HG02852 (cell line): ENCODE results near the gene ACKR4.
"Not testable (repeated sequence)": the region's sequence is repeated elsewhere in the genome, so short reads cannot be mapped to it uniquely, and the experiment has no call there.

Experiments used
- ATAC-seq: cut with Tn5 transposase; IDR thresholded peaks from one replicate; pipeline ENCODE4 v1.9.1; 2021; ENCODE audit warnings: mild to moderate bottlenecking, moderate library complexity; ENCODE audit not compliant: unreplicated experiment

ACKR4 gene

DNA sequence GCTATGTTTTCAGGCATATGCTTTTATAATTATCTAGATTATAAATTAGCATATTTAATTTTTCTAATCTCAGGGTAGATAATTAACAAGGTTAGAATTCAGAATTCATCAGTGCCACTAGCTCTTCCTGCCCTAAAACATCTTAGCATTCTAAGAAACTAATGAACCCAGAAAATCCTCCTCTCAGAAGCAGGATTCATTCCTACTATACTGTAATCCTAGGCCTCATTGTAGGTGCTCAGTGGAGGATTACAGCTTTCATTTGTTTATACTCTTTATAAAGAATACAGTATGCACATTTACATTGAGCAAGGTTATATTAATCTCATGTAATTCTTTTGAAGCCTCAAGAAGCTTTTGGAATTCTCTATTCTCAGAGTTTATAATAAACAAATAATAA, 41.6 kb downstream of the ACKR4 start:
- no peak for ATAC-seq

DNA sequence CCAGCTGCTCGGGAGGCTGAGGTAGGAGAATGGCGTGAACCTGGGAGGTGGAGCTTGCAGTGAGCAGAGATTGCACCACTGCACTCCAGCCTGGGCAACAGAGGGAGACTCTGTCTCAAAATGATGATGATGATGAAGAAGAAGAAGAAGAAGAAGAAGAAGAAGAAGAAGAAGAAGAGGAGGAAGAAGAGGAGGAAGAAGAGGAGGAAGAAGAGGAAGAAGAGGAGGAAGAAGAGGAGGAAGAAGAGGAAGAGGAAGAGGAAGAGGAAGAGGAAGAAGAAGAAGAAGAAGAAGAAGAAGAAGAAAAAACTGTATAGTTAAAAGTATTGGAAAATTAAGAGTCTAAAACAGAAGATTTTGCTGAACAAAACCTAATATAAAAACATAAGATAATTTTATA, 44.4 kb downstream of the ACKR4 start:
- ATAC-seq, result not testable (repeated sequence)

DNA sequence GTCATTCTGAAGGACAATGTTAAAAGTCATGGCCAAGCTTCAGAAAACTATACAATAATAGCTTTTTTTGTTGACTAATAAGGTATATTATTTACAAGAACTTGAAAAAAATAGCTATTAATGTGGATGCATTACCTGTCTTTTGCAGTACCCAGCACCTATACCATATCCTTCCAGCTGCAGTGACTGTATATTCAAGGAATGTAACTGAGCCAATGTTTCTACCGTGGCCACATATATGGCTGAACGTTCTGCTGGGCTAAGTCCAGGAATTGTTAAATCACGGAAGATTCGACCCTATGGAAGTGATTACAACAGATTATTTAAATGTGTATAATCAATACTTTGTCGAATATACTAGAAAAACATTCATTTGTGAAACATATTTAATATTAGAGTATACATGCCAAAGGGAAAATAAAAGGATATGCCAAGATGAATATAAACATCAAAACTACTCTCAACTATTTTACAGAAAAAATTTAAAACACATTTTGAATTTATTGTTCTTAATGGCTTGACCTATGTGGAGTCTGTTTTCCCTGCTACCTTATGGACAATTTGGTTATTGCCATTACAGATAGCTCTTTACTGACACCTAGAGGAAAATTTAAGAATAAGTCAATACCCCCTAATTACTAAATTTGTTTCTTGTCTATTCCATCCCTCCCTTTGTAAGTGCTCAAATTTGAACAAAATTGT, 44.9 kb downstream of the ACKR4 start:
- no peak for ATAC-seq

DNA sequence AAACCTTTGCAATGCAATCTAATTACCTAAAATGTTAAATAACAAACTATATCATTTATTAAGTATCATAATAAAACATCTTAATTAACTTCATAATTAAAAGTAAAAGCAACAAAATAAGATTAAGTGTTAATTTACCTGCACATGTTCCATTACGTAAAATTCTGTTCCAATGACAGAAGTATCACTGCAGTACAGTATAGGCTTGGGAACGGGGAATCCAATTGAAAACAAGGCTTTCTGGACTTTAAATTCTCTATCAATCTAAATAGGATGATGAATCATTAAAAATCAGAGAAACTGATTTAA, 45.4 kb downstream of the ACKR4 start:
- no peak for ATAC-seq

DNA sequence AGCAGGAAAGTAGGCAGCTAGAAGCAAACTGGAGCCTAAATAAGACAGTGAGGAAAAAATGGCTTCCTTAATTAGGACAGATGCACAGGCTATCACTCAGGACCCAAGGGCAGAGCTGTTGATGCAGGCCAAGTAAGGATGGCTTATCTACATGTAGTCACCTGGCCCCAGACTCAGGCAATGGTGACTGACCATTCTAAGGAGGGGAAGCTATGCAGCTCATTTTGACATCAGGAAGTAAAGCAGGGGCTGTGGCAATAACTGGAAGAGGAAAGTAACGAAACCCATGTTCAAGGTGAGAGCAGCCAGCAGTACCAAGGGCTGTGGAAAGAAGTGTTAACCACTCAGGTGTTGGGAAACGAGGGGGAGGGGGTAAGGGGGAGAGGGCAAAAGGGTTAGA, 46.3 kb downstream of the ACKR4 start:
- no peak for ATAC-seq

DNA sequence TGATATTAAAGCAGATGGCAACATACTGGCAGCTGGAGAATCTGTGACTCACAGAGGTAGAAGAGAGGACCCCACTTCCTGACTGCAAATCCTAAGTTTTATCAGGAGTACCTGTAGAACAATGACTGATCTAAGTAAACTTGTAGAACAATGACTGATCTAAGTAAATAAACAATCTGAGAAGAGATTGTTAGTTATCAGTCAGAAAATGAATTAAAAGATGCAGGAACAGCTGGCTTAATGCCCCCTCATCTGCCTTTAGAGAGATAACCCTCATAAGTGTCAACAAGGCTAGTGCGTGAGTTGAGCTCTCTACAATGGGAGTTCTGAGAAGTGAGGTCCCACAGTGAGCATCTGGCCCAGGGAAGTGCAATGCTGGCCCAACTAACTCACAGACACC, 48.0 kb downstream of the ACKR4 start:
- ATAC-seq, result no peak

DNA sequence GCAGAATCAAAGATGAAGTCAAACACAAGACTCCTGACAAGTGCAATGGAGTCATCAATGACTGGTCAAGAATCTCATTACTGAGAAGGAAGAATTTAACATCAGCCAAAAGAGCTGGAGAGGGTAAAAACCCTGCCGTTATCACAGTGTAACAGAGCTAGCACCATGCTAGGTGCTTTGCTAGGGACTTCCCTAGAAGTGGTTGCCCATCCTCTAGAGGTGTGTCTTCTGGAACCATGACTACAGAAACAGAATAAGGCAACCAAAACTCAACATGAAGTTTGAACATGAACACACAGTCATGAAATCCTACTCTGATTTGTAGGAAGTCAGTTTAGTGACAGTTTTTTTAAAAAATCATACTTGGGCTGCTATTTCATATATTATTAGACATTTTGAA, 53.1 kb downstream of the ACKR4 start:
- no peak for ATAC-seq
